Superior temporal gyrus (tissue), 1 donor: Measurements from ENCODE around the gene ITPR1.
"Not testable (repeated sequence)": the region's sequence is repeated elsewhere in the genome, so short reads cannot be mapped to it uniquely, and the experiment has no call there.

Experiments used
- DNase-seq: peaks from one replicate; pipeline ENCODE4 v3.0.0-alpha.2; 2016; ENCODE audit errors: extremely low spot score

The ITPR1 gene

GRCh38 chr3:4493014-4493940 is at the start of gene ITPR1:
Gene ITPR1 (plus strand): TSS chr3:4493348. CDS start chr3:4516492, 23,144 bp downstream.
- DNase-seq: peak; percentile 97

DNA sequence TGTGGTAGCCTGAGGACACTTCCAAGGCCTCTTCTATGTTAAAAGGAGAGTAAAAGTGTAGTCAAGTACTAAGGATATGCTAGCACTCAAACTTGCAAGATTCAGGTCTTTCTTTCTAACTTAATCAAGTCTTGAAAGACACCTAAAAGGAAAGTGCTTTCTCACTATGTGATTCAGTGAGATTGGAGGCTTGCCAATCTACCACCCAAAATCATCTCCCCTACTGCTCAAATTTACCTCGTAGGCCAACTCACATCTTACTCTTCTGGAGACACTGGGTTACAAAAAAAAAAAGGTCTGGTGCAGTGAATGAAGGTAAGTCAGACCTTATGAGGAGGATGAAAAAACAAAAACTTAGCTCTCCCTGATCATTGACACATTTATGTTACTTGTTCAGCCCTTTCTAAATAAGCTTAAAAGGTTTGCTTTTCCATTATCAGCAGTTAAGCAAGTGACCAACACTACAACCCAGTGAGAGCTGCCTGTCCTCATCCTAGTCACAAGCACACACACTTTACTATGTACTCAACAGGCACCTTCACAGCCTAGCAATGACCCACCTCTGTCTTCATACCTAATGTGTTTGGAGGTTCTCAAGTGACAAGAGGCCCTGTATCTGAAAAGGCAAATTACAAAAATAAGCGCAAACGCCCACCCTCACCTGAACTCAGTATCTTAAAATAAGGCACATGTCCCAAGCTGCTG is 45.7 kb upstream of the ITPR1 start:
- no peak for DNase-seq

DNA sequence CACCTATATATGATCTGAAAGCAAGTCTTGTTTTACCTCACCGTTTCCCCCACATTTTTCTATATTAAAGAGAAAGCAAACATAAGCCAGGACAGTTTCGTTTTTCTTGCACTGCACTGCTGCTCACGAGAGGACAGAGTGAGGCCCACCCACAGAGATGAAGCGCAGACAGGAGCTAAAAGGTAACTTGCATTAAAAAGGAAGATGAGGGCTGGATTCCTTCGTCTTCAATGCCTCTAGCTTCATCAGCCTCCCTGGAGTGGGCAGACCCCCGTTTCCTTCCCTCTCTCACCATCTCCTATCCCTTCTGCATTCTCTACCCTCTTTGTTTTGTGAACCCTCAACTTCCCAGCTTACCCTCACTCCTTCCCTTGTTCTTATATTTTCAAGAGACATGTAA is 45.0 kb upstream of the ITPR1 start:
- no peak for DNase-seq

- DNase-seq: no peak
Observed at GRCh38 chr3:4449043-4449805, 43.9 kb upstream of the ITPR1 start.

- no peak for DNase-seq
Observed at GRCh38 chr3:4454142-4454541, 39.0 kb upstream of the ITPR1 start.

DNA sequence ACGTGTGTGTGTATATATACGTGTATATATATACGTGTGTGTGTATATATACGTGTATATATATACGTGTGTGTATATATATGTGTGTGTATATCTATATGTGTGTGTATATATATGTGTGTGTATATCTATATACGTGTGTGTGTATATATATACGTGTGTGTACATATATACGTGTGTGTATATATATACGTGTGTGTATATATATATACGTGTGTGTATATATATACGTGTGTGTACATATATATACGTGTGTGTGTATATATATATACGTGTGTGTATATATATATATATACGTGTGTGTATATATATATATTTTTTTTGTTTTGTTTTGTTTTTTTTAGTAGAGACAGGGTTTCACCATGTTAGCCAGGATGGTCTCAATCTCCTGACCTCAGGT is 36.4 kb upstream of the ITPR1 start:
- not testable (repeated sequence) for DNase-seq

DNA sequence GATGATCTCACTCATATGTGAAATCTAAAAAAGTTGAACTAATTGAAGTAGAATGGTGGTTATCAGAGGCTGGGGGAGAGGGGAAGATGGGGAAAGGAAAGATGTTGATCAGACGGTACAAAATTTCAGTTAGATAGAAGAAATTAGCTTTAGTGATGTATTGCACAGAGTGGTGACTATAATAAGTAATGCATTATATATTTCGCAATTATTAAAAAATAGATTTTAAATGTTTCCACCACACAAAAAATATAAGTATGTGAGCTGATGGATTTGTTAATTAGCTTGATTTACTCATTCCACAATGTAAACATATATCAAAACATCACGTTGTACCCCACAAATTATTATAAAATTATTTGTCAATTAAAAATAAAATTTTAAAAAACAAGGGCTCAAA is 34.2 kb upstream of the ITPR1 start:
- DNase-seq: no peak

DNA sequence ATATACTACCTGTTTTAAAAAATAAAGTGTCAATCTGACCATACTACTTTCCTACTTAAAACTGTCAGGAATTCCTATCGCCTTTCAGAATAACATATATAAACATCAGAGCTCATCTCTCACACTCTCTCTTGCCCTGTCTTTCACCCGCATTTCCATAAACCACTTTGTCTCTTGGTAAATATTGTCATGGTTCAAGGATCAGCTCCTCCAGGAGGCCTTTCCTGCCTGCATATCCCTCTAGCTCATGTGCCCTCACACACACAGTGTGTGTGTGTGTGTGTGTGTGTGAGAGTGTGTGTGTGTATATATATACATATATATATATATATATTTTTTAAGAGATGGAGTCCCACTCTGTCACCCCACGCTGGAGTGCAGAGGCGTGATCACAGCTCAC is 32.8 kb upstream of the ITPR1 start:
- no peak for DNase-seq

- DNase-seq: no peak
Observed at GRCh38 chr3:4461468-4462090, 31.6 kb upstream of the ITPR1 start.

DNA sequence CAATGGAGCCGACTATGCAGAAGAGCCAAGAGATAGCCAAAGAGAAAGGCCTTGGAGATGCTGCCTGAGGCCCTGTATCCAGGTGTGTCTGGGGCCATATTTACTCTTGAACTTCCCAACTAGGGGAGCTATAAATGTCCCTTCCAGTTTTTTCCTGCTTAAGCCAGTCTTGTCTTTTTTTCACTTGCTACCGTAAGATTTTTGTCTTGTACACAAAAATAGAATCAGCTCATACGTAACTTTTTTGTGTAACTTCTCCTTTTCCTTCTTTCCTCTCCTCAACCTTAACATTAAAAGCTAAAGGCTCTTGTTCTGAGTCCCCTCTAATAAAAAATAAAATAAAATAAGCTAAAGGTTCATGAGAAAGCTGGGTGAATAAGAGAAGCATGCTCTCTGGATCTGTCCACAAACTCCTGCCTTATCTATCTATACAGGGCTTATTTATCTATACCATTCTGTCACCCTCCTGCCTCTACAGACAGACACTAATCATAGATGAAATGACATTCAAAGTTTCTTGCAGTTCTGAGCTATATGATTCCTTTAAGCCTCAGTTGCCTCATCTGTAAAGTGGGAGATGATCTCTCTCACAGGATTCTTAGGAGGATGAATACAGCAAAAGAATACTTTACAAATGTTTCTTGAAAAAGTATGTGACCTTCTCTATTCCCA is 30.6 kb upstream of the ITPR1 start:
- no peak for DNase-seq

DNA sequence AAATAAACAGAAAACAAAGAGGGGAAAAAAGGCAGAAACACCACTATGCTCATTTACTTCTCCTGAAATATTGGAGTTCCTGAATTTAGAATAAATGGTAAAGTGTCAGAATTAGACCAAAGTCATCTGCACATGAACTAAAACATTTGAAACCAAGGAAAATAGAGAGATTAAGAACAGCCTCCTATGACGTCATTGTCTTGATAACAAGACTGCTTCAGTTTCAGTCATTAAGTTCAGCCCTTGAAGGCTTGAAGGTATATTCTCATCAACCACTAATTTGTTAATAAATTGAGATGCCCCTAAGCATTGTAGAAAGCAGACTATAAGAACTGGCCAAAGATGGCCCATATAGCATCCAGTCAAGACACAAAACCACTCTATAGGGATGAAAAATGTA is 28.6 kb upstream of the ITPR1 start:
- no peak for DNase-seq

DNA sequence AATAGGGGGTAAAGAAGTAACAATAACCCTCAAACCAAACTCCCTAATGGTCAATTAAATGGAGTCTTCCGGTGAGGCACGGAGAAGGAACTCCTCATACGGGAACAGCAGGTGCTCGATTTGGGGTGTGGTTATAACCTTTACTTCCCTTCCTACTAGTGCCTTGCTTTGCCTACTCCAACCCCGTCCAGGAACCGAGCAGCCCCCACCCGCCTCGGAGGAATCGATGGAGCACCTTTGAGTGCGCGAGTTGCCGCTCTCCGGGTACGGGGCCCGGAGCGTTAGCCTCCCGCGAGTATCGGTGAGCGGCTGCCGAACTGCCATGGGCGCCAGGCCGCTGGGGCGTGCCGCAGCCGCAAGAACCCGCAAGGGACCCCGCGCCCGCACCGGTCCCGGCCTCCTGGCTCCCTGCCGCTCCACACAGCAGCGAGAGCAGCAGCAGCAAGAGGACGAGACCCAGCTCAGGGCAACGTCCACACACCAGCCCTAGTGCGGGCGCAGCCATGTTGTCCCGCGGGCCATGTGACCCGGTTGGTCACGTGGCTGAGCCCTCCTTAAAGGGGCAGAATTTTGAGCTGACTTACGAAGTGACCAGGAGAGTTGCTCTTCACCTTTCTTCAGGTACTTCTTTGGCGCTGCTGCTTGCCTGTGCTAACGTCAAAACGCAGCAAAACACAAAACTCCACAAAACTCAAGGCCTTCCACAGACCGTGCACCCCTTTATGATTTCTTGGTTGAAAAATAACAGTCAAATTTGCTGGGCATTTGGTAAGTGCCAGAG is 26.2 kb upstream of the ITPR1 start, which contains the start of gene SUMF1:
SUMF1 (minus strand) TSS at position 529 of the 781 bp plus-strand sequence; CDS start at position 505, 24 bp downstream.
- peak; percentile 92 for DNase-seq

DNA sequence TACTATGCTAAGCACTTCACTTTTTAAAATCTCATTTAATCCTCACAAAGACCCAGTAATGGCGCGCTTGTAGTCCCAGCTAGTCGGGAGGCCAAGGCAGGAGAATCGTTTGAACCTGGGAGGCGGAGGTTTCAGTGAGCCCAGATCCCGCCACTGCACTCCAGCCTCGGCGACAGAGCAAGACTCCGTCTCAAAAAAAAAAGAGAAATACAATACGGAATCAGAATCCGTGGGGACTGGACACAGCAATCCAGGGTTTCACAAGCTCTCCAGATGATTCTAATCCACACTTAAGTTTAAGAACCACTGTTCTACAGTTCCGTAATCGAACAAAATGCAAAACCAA is 25.7 kb upstream of the ITPR1 start:
- no peak for DNase-seq

DNA sequence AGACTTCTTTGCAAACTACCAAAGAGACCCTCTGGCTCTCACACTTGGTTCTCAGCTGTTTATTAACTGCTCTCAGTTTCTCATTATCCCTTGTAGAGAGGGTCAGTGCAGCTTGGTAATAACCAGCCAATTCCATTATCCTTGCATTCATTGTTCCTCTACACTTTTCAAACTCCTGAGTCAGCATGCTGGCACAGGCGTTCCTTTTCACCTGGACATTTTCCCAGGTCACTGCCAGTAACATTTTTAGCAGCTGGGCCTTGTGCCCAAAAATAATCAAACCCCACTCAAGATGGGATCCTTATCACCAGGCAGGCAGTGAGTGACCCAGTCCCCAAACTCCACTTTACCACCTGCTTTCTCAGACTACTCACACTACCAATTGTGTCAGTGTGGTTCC is 21.2 kb upstream of the ITPR1 start:
- DNase-seq: no peak

GRCh38 chr3:4472312-4472711 is 20.8 kb upstream of the ITPR1 start:
- DNase-seq: no peak

- no peak for DNase-seq
Observed at GRCh38 chr3:4472766-4473165, 20.4 kb upstream of the ITPR1 start.

DNA sequence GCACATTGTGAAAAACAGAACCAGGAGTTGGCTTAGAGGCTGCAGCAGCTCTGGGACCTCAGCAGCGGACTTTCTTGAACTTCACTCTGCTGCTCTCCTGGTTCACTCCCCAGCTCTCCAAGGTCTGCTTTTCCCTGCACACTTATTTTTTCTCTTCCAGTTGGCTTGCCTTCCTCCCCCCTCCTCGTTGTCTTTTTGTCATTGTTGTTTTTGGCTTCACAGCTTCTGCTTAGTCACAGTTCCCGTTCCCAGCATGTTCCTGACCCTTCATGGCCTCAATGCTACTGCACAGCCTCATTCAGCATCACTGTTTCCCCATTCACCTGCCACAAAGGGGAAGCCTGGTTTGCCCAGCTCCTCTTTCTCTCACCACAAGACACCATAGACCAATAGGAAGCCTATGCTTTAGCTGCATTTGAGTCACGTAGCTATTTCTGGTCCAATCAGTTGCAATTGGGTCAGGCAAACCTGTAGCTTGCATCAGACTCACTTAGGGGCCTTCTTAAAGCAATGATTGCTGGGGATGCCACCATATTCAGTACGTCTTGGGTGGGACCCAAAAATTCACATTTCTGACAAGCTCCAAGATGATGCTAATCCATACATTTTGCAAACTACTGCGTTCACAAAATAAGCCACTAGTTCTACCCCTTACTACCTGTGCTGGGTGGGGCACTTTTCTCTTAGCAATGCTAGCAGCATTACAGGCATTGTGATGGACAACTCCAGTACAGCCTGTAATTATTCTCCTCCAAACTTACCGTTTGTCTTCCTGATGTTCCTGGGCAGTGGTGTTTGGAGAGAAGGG is 18.3 kb upstream of the ITPR1 start:
- no peak for DNase-seq

- DNase-seq: no peak
Observed at GRCh38 chr3:4475804-4476203, 17.3 kb upstream of the ITPR1 start.

DNA sequence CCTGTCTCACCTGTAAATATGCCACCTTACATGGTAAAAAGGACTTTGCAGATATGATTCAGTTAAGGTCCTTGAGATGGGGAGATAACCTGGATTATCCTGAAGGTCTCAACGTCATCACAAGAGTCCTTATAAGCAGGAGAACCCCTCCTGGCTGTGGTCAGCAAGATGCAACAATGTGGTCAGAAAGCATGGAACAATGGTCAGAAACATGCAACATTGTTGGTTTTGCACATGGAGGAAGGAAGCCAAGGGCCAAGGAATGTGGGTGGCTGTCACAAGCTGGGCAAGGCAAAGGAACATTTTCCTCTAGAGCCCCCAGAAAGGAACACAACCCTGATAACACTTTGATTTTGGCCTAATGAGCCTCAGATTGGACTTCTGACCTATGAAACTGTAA is 16.7 kb upstream of the ITPR1 start:
- DNase-seq: no peak

GRCh38 chr3:4478261-4478660 is 14.9 kb upstream of the ITPR1 start:
- DNase-seq: no peak
